ENCODE results near the gene KLHL26. TPM values are rescaled to one million over a fixed set of nuclear protein-coding genes. Genes with fewer than 3 reads are reported as not detected.

Gene KLHL26
- 1.6 and 2.2 TPM in 2 replicates for polyA plus RNA-seq

GRCh38 chr19:18636969-18637629 is at the start of gene KLHL26:
Gene KLHL26 (plus strand): TSS chr19:18637028. CDS start chr19:18637055, 27 bp downstream.

DNA sequence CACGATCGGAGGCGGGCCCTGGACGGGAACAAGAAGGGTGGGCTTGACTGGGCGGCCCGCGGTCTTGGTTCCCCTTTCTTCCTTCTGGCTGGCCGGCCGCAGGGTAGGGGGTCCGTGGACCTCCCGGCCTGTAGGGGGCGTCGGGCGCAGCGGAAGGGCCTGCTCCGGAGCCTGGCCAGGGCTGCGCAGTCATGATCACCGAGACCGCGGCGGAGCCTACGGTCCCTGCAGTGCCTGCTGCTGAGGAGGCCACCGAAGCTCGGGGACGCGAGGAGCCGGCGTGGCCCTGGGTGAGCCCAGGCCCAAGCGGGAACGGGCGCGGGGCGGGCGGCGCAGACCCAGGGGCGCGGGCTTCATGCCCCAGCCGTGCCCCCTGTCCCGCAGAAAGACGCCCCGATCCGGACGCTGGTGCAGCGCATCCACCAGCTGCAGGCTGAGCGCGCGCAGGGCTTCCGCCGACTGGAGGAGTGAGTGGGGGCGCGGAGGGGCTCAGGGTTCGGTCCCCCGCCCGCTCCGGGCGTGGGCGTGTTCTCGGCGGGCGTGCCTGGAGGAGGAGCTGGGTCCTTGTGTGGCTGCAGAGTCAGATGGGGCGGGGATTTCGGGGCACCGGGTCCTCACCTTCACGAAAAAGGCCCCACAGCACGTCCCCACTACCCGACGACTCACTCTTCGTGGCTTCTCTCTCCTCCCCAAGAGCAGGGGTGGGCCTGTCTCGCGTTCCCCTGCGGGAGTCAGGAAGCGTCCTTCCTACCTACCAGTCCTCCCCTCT is 48.0 kb upstream of the KLHL26 start, which contains the start of gene REX1BD:
REX1BD (plus strand) TSS at position 188 of the 769 bp plus-strand sequence; CDS start at position 192, 4 bp downstream.

DNA sequence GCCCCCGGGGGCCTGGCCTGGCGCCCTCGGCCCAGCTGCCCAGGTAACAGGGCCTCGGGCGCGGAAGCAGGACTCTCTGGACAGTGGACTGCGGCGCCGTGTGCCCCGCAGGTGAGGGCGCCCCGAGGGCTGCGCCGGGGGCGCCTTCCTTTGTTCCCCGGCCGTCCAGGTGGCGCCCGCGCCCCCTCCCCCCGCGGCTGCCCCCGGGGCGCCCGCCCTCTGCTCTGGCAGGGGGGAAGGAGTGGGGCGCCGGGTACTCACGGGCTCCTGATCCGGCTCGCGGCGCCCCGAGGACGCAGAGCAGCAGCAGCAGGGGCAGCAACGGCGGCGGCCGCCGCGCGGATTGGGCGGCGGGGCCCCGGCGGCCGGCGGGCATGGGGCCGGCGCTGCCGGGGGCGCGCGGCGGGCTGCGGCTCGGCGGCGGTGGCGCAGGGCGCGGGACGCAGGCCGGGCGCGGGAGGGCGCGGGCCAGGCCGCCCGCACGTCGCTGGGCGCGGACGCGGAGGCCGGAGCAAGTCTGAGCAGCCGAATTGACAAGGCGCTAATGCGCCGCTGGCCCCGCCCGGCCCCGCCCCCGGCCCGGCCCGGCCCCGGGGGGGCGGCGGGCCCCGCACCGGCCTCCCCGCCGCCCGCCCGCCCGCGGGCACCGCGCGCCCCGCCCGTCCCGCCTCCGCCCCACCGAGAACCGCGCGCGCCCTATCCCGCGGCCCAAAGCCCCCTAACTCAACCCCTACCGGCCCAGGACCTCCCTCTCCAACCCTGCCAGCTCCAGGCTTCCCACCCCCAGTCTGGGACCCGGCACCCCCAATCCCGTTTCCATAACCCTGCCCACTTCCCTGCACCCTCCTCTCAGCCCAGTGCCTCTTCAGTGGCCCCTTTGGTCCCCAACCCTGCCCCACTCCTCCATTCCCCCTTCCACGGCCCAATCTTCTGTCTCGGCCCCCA is 30.3 kb upstream of the KLHL26 start, which contains the start of gene CRLF1:
CRLF1 (minus strand) TSS at position 519 of the 945 bp plus-strand sequence; CDS start at position 376, 143 bp downstream.

GRCh38 chr19:18612772-18613588 is 23.8 kb upstream of the KLHL26 start, which contains the start of gene TMEM59L:
Gene TMEM59L (plus strand): TSS chr19:18612870. CDS start chr19:18612959, 89 bp downstream.

GRCh38 chr19:18683109-18683957 is 46.5 kb downstream of the KLHL26 start, which contains the start of gene CRTC1:
Gene CRTC1 (plus strand): TSS chr19:18683680. CDS start chr19:18683703, 23 bp downstream.

Other genes with a start within 250 kb of the KLHL26 start
- gene LRRC25, start 239.4 kb upstream of the KLHL26 start, polyA plus RNA-seq = not detected in 2 replicates
- 2.9 and 4.5 TPM in 2 replicates for gene SSBP4, start 217.6 kb upstream of the KLHL26 start, polyA plus RNA-seq
- 0.62 and 3.5 TPM in 2 replicates for gene ISYNA1, start 198.9 kb upstream of the KLHL26 start, polyA plus RNA-seq
- gene ELL, start 115.0 kb upstream of the KLHL26 start, polyA plus RNA-seq = 0.71 TPM in 1 of 2 replicates, not detected in the other
- gene FKBP8, start 93.5 kb upstream of the KLHL26 start, polyA plus RNA-seq = 2.6 and 5.3 TPM in 2 replicates
- 12.6 and 16.0 TPM in 2 replicates for gene KXD1, start 79.2 kb upstream of the KLHL26 start, polyA plus RNA-seq
- gene UBA52, start 65.2 kb upstream of the KLHL26 start, polyA plus RNA-seq = 743 and 784 TPM in 2 replicates
- gene REX1BD, start 48.2 kb upstream of the KLHL26 start, polyA plus RNA-seq = 8.0 and 27.2 TPM in 2 replicates
- gene CRLF1, start 30.2 kb upstream of the KLHL26 start, polyA plus RNA-seq = 2.3 TPM in 1 of 2 replicates, not detected in the other
- 56.5 and 77.2 TPM in 2 replicates for gene TMEM59L, start 24.2 kb upstream of the KLHL26 start, polyA plus RNA-seq
- 0.47 and 1.2 TPM in 2 replicates for gene CRTC1, start 46.7 kb downstream of the KLHL26 start, polyA plus RNA-seq
- not detected in 2 replicates for gene COMP, start 154.3 kb downstream of the KLHL26 start, polyA plus RNA-seq
- 3.3 and 4.1 TPM in 2 replicates for gene UPF1, start 194.9 kb downstream of the KLHL26 start, polyA plus RNA-seq